Stimulated activated CD4-positive, alpha-beta T cell treated with anti-CD3 and anti-CD28 coated beads, Interleukin-1b, Interleukin-23, amount 100 ng/mL, for 4 hours (primary cell): ENCODE measurements around the gene TACR1.
"Not testable (repeated sequence)": the region's sequence is repeated elsewhere in the genome, so short reads cannot be mapped to it uniquely, and the experiment has no call there.

ENCODE experiments used
- DNase-seq, 2 donors: peaks; one replicate each; pipeline ENCODE4 v3.0.0-alpha.2; 2020; ENCODE audit warnings: low read depth in 2 of 2

Gene TACR1

DNA sequence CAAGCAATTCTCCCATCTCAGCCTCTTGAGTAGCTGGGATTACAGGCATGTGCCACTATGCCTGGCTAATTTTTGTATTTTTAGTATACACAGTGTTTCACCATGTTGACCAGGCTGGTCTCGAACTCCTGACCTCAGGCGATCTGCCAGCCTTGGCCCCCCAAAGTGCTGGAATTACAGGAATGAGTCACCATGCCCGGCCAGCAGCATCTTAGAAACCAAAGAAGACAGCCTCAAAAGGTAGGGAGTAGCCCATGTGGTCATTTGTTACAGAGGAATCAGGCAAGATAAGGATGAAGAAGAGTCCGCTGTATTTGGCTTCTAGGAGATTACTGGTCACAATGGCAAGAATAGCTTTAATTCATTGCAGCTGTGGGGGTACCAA lies 53.1 kb downstream of the TACR1 start:
- DNase-seq: not testable (repeated sequence)

DNA sequence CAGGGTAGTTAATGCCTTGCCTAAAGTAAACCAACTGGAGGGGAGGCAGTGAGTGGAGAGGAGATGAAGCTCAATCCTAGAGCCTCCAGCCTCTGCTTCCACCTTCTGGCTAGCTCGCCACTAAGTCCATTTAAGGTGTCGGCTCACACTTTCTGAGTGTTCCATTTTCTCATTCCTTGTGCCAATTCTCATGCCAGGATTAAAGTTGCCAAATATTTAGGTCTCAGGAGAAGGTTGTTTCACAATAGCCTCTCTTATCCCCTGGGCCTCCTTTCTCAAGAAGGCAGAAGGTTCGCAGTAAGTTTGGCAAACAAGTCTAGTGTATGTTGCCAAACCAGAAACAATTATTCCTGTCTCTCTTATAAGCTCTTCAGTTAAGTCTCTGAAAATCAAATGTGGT lies 57.2 kb downstream of the TACR1 start:
- no peak for DNase-seq

DNA sequence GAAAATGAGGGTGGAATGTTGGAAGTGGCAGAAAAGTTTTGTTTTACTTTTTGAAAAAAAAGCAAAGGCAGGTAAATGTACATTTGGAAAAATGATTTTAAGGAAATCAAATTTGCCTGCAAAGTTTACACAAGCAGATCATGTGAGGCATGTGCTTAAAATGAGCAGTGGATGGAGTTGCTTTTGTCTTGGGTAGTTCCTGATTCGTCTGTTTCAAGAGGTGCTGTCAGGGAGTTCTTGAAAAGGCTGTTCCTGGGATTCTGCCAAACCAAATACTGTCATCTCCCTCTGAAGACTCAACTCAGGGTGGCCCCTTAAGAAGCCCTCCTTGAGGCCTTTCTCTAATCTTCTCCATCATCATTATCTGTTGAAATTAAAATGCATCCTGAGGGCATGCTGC lies 59.0 kb downstream of the TACR1 start:
- DNase-seq: no peak

DNA sequence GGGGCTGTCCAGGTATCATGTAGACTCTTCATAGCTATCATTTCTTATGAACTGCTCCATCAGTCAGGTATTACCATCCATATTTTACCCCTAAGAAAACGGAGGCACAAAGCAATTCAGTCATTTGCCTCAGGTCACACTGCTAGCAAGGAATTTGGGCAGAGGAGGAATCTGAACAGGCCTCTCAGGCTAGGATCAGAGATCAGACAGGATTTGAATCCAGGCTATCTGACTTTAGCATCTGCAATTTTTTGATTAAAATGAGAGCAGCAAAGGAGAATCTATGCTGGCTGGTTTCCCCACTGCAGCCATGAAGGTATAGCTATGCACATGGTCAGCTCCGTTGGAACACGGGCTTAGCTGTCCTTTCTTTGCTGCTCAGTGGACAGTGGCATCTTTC lies 60.1 kb downstream of the TACR1 start:
- DNase-seq: no peak

DNA sequence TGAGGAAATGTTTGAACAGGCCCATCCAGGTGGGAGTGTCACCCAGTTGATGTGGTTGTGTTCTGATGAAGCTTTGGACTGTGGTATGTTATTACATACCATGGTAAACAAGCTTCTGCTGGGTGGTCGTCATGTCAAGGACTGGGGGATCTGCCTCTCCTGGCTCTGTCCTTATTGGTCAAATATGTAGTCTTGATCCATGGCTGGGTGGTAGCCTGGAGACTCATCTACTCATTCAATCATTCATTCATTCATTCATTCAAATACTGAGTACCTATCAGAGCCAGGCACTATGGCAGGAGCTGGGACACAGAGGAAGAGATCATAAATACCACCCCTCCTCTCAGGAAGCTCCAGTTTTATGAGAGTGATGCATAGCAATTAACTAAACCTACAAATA lies 60.8 kb downstream of the TACR1 start:
- no peak for DNase-seq

DNA sequence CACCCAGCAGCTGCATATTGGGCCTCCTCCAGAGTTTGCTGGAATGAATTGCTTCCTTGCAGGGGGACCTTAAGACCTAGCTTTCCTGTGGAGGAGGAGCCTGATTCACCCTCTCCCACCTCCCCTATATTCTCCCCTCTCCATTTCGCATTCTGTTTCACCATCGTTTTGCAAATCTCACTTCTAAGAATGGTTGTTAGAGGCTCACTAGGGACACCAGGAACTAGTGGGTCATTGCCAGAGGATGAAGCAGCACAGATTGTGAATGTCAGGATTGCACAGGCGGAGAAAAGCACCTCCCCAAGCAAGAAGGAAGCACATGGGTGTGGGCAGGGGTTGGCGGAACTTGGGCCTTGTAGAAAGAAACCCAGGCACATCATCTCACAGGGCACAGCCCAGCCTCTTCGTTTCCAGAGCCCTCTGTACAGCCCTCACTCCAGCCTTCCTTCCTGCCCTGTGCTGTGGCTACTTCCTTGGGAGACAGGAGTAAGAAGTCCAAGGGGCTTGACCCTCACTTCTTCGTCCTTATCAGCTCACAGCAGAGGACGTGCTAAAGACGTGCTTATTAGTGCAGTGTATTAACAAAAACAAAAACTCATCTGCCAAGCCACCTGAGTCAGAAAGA lies 63.4 kb downstream of the TACR1 start:
- no peak for DNase-seq

DNA sequence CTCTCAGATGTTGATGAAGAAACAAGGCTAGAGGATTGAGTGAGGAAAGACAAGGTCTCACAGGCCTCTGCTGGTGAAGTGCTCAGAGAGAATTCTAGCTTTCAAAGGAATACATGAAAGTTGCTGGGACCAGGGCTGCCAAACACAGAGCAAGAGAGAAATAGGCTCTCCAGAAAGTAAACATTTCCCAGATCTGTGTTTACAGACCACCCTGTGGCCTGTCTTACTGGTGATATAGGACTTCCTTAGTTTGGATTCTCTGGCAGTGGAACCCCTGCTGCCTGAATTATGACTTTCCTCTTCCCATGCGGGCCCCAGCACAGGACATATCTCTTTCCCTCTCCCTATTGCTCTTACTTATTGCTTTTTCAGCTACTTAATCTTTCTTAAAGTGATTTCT lies 64.5 kb downstream of the TACR1 start:
- DNase-seq: no peak

DNA sequence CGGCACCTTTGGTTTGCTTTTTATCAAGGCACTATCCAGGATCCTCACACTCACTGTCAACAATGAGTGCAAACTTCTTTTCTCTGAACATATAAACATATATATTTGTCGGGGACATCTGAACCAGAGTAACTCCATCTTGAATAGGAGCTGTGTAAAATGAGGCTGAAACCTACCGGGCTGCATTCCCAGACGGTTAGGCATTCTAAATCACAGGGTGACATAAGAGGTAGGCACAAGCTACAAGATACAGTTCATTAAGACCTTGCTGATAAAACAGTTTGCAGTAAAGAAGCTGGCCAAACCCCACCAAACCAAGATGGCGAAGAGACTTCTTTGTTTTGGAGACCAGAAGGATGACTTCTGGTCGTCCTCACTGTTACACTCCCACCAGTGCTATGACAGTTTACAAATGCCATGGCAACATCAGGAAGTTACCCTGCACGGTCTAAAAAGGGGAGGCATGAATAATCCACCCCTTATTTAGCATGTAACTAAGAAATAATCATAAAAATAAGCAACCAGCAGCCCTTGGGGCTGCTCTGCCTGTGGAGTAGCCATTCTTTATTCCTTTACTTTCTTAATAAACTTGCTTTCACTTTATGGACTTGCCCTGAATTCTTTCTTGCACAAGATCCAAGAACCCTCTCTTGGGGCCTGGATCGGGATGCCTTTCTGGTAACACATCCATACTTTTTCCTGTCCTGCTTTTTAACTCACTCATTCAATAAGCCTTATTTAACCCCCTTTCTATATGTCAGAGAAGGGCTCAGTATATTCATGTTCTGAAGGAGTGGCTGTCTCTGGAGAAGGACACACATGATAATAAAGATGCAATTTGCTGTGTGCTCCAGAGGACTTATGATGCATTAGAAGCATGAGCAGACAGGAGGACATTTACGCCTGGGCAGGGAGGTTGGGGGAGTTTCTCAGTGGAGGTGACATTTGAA lies 65.4 kb downstream of the TACR1 start:
- DNase-seq: no peak

DNA sequence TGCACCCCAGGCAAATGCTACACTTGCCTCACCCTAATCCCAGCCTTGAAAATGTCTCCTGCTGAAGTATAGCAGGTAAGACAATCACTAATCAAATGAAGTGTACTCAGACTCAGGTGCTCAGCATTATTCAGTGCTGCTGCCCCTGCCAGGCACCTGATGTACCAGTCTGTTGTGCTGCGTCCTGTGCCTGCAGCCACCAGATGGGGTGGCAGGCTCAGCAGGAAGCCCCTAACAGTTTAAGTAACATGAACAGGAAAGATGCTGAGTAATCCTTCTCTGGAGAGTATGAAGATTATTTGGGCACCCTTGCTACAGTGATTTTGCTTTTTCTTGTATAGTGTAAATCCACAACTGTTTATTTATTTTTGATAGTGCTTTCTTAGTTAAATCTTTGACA lies 69.1 kb downstream of the TACR1 start:
- no peak for DNase-seq

DNA sequence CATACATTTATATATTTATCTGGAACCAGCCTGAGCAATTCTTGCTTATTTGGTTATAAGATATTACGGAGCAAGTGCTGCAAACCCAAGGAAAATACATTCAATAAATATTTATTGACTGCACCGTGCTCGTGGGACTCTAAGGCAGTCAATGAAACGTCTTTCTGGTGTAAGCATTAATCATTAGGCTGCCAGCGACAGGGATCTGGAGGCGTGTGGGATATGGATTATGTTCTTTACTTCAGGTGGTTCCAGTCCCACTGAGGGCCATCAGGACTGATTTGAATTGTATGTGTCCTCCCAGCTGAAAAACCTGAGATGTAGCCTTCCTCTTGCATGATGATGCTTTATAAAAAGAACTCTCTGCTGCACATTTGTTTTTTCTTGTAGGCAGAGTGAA lies 75.4 kb downstream of the TACR1 start:
- DNase-seq: no peak

DNA sequence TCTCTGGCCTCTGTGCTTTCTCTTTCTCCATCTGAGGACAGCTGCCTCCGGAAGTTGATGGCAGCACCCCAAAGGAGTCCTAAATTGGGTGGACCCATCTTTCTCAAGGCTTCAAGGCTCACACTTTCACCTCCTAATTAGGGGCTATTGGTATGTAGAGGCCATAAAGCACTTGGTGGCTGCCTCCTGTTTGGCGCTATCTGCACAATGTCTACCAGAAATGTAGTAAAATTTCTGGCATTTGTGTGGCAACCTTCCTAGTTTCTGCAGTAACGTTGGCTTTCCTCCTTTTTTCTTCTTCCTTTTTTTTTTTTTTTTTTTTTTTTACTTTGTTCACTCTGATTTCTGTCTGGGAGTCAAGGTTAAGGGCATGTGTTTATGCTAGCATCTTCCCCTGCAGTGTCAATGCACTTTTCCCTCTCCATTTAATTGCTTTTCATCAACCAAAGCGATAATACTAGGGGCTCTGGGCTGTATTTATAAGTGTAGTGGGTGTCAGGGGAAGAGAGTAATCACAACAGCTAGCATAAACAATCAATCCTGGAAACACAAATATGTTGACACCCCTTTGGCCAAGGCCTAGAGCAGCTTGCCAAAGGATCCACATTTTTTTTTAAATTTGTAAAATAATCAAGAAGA lies 86.0 kb downstream of the TACR1 start:
- DNase-seq: no peak

DNA sequence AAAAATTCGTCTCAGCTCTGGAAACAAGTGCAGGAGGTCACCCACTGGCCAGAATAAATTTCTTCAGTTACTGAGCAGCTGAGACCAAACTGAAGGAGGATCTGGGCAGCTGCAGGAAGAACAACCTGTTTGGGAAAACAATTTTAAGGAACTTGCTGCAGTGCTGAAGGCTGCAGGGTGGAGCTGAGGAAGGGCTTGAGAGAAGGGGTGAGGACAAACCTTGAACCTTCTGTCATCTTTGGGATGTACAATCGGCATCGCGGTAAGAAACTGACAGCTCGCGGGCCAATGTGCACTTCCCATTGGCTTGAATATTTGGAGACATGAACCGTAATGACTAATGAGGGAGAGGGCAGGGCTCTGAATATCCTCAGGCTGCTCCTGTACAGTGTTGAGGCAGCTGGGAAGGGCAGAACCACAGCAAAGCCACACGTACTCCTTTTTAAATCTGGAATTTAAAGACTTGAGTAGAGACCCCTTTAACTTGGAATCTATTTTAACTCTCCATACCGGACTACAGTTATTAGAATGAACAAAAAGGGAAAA lies 90.3 kb downstream of the TACR1 start:
- no peak for DNase-seq

DNA sequence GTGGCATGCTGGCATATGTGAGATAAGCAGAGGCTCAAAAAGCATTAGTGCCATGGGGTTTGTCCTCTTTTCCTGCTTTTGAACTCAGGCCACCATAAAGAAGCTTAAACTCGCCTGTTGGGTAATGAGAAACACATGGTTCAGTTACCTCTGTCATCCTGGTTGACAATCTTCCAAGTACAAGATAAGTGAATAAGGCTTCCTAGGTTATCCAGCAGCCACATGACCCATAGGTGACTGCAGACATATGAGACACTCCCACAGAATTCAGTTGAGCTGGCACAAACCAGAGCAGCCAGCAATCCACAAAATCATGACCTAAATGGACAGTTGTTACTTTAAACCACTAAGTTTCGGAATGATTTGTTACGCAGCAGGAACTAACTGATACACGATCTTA lies 97.3 kb downstream of the TACR1 start:
- no peak for DNase-seq

DNA sequence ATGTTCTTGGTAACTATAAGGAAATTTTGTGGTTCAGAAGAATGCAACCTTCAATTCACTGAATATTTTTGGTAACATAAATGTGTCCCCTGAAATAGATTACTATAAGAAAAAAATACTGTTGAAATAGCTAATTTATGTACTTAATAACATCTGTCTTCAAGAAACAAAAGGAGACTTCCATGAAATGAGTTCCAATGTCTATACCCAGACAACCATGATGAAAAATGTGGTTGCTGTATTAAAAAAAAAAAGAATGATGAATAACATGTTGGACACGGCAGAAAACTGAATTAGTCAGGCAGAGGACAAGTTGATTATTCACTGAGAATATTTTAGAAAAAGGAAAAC lies 98.5 kb downstream of the TACR1 start:
- no peak for DNase-seq

DNA sequence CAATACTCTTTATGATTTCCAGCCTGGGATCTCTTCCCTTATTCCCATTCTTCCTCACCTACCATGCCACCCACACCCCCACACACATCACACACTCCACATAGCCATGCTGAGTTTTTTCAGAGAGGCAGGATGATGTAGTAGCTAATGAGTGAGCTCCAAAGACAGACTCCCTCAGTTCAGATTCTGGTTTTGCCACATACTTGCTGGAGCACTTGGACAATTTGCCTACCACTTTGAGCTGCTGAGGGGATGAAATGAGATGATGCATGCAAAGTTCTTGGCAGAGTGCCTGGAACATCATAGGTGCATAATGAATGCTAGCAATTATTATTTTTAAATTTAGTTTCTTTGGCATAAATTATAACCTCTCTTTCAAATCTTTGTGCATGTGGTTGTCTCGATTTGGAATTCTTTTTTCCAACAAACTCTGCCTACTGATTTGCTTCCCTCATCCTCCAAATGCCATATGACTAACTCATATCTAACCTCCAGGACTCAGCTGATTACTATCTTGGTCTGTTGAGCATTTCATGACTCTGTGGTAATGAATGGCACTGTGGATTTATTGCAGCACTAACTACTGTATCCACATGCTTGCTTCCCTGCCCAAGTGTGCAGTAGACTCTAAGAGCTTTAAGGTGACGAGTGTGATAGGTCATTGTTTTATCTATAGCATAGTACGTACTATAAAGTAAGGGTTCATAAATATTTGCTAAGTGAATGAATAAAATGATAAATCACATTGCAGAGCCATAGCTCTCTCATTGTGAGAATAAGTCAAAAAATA lies 99.1 kb downstream of the TACR1 start:
- DNase-seq: no peak

DNA sequence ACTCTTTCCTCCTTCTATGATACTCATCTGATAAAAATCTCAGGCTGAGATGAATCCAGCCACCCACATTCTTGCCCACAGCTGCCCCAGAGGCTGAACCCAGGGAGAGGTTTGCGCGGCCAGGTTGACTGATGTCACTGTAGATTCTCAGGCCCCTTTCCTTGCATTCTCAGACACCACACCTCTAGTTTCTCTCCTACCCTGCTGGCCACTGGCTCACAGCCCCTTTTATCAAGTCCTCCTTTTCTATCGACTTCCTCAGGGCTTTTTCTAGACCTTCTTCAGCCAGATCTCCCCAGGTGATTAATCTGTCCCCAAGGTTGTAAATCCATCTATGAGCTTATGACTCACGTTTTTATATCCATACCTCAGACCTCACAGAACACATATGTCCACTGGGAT lies 99.8 kb downstream of the TACR1 start:
- DNase-seq: no peak

DNA sequence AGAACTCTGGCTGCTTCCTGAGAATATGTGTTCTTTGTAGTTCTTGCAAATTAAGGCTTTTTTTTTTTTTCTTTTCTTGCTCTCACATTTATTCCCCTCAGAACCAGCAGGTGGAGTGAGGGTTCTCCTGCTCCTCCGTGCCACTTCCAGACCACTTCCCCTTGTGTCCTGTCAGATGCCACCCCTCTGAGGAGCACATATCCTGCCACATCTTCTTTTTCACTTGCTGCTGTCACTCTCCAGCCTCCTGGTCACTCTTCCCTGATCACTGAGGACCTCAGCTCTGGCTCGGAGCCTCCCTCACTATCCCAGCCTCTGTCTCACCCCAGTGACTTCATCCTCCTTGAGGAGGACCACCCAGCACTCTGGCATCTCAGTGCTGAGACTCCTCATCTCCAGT lies 100.5 kb downstream of the TACR1 start:
- DNase-seq: no peak

DNA sequence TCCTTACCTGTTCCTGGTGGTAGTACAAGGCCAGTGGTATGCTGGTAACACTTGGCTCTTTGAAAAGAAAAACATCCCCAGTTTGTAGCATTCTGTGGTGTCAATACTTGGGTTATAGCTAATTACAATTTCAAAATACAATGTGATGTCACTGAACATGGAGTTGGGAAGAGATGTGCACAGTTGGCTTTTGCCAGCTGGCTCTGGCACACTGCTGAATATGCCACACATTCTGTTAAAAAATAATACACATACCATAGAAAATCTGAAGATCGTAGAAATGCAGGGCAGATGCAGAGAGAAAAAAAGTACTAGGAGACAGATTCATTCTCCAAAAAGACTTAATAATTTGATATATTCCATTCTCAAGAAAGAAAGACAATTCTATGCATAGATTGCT lies 101.5 kb downstream of the TACR1 start:
- no peak for DNase-seq

DNA sequence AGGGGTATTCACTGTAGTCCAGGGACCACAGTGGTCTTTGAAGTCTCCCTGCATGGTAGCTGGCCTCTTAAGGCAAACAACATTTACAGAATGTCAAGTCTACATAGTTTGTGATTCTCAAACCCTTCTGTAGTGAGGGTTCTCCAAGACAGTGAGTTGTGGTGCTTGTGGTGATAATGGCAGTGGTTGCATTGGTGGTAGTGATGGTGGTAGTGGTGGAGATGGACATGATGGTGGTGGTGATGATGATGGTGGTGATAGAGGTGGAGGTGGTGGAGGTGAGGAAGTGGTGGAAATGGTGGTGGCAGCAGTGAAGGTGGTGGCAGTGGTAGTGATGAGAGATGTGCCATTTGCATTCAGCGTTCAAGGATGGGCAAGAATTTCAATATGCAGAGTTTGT lies 104.9 kb downstream of the TACR1 start:
- no peak for DNase-seq

DNA sequence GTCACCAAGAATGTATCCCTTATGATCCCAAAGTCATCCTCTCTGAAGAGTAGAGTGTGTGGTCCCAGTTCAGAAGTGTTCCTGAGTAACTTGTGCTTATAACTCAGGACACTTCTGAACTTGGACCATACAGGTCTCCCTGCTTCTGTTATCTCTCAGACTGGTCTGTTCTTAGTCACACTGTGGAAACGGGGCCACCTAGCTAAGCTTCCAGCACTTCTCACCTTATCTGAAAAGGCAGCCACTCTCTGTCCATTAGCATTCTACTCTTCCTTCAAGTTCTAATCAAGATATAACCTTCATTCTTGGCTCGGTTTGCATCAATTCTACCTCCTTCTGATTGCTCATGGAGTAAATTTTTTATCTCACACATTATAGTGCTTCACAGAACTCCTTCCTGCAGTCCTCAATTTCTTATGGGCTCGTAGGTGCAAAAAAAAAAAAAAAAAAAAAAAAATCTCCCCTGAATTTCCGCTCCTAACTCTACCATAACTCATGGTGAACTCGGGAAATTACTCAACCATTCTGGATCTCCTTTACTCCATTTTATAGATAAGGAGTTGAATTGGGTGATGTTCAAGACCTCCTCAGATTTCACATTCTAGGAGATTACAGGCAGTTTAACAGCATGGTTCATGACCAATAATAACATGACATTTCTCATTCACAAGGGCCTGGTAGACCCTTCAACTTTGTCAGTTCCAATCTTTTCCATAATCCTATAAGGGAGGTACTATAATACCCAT lies 108.4 kb downstream of the TACR1 start:
- no peak for DNase-seq

DNA sequence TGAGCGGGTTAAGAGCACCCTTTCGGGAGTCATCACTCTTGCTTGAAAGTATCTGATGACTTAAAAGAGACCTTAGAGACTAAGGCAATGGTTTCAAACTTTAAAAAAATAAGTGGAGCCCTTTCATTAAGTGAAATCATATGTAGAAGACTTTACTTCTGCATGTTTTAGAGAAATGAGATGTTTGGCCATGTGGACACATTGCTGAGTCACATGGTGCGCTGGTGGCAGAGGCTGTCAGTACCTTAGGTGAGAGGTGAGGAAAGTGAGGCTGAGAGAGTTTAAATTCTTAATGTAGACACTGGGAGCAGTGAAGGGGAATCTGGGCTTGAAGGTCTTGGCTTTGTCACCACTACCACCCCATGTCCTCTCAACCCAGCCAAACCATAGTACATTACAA lies 109.8 kb downstream of the TACR1 start:
- DNase-seq: no peak
